Activated CD8-positive, alpha-beta memory T cell treated with anti-CD3 and anti-CD28 coated beads, Interleukin-2, amount 50 U/mL, for 1 hour (primary cell): ENCODE data around the gene FXYD4.

ENCODE experiments used
- DNase-seq: peaks from one replicate; pipeline ENCODE4 v3.0.0-alpha.2; 2020; ENCODE audit errors: extremely low read depth

The FXYD4 gene

GRCh38 chr10:43396061-43396927, 24.9 kb downstream of the FXYD4 start:
- no peak for DNase-seq

- DNase-seq = no peak
These were observed 25.6 kb downstream of the FXYD4 start for GRCh38 chr10:43396928-43397624.

GRCh38 chr10:43398939-43399319, 27.5 kb downstream of the FXYD4 start:
- DNase-seq = no peak

GRCh38 chr10:43399320-43400310, 28.2 kb downstream of the FXYD4 start:
- DNase-seq = no peak

GRCh38 chr10:43401627-43402026, 30.2 kb downstream of the FXYD4 start:
- DNase-seq = no peak

- DNase-seq = no peak
These were observed 30.7 kb downstream of the FXYD4 start for GRCh38 chr10:43402176-43402575.

- no peak for DNase-seq
These were observed 31.5 kb downstream of the FXYD4 start for GRCh38 chr10:43402880-43403452.

GRCh38 chr10:43403911-43404703, 32.7 kb downstream of the FXYD4 start:
- DNase-seq = no peak

GRCh38 chr10:43404704-43405084, 33.3 kb downstream of the FXYD4 start:
- no peak for DNase-seq

- DNase-seq = no peak
These were observed 35.7 kb downstream of the FXYD4 start for GRCh38 chr10:43407148-43407575.

GRCh38 chr10:43407576-43408330, 36.3 kb downstream of the FXYD4 start:
- no peak for DNase-seq

- DNase-seq = no peak
These were observed 36.9 kb downstream of the FXYD4 start for GRCh38 chr10:43408331-43408709.

- DNase-seq = peak; percentile 85
These were observed 37.4 kb downstream of the FXYD4 start, which contains the start of gene HNRNPF for GRCh38 chr10:43408710-43409384. HNRNPF (minus strand) TSS chr10:43409186; CDS start chr10:43387884, 21,302 bp downstream.

GRCh38 chr10:43409385-43410109, 38.1 kb downstream of the FXYD4 start:
- DNase-seq = no peak

- DNase-seq = no peak
These were observed 38.9 kb downstream of the FXYD4 start for GRCh38 chr10:43410345-43410744.

GRCh38 chr10:43411536-43411935, 40.1 kb downstream of the FXYD4 start:
- DNase-seq = no peak

- no peak for DNase-seq
These were observed 44.1 kb downstream of the FXYD4 start for GRCh38 chr10:43415544-43415943.

GRCh38 chr10:43417950-43418768, 46.7 kb downstream of the FXYD4 start:
- DNase-seq = no peak
